Measurements from ENCODE around the gene NELFE. TPM values are rescaled to one million over a fixed set of nuclear protein-coding genes. Genes with fewer than 3 reads are reported as not detected.
"Not testable (repeated sequence)": the region's sequence is repeated elsewhere in the genome, so short reads cannot be mapped to it uniquely, and the experiment has no call there.

NELFE gene
- total RNA-seq, result 113 and 132 TPM in 2 replicates

- TF ChIP-seq CTCF (conservative IDR thresholded peaks at IDR 0.05; ENCODE audit: low read depth, low read length), result no peak
- DNase-seq (ENCODE audit: low read depth), result peak; percentile 66
- H3K4me3 ChIP-seq (ENCODE audit: low read depth, low read length), result peak within 1 kb of the TSS; percentile 88
These were observed at the start of gene NELFE, which contains the start of gene SKIC2 for GRCh38 chr6:31958741-31959739. NELFE (minus strand) TSS chr6:31958971; CDS start chr6:31958446, 525 bp downstream. SKIC2 (plus strand) TSS chr6:31959175; CDS start chr6:31959193, 18 bp downstream.

- not testable (repeated sequence) for DNase-seq (ENCODE audit: low read depth); H3K4me3 ChIP-seq (ENCODE audit: low read depth, low read length)
These were observed 49.3 kb upstream of the NELFE start for GRCh38 chr6:32008037-32008436.

GRCh38 chr6:32007086-32007485 is 48.3 kb upstream of the NELFE start:
- DNase-seq (ENCODE audit: low read depth), result not testable (repeated sequence)

GRCh38 chr6:32005991-32006529 is 47.3 kb upstream of the NELFE start:
- H3K4me3 ChIP-seq (ENCODE audit: low read depth, low read length); DNase-seq (ENCODE audit: low read depth): not testable (repeated sequence)

More at GRCh38 chr6:32007086-32007485, 48.3 kb upstream of the NELFE start:
- not testable (repeated sequence) for H3K4me3 ChIP-seq (ENCODE audit: low read depth, low read length)

- not testable (repeated sequence) for H3K4me3 ChIP-seq (ENCODE audit: low read depth, low read length); DNase-seq (ENCODE audit: low read depth)
These were observed 46.7 kb upstream of the NELFE start for GRCh38 chr6:32005538-32005880.

GRCh38 chr6:32004864-32005537 is 46.2 kb upstream of the NELFE start:
- DNase-seq (ENCODE audit: low read depth); H3K4me3 ChIP-seq (ENCODE audit: low read depth, low read length): not testable (repeated sequence)

- not testable (repeated sequence) for H3K4me3 ChIP-seq (ENCODE audit: low read depth, low read length); DNase-seq (ENCODE audit: low read depth)
These were observed 45.6 kb upstream of the NELFE start for GRCh38 chr6:32004393-32004792.

- DNase-seq (ENCODE audit: low read depth); H3K4me3 ChIP-seq (ENCODE audit: low read depth, low read length): not testable (repeated sequence)
These were observed 44.5 kb upstream of the NELFE start for GRCh38 chr6:32003301-32003700.

- DNase-seq (ENCODE audit: low read depth); H3K4me3 ChIP-seq (ENCODE audit: low read depth, low read length): not testable (repeated sequence)
These were observed 43.9 kb upstream of the NELFE start for GRCh38 chr6:32002546-32003268.

GRCh38 chr6:31996385-31996784 is 37.6 kb upstream of the NELFE start:
- DNase-seq (ENCODE audit: low read depth); H3K4me3 ChIP-seq (ENCODE audit: low read depth, low read length): not testable (repeated sequence)

GRCh38 chr6:31994421-31994820 is 35.6 kb upstream of the NELFE start:
- DNase-seq (ENCODE audit: low read depth), result not testable (repeated sequence)

GRCh38 chr6:31989363-31989762 is 30.6 kb upstream of the NELFE start:
- not testable (repeated sequence) for DNase-seq (ENCODE audit: low read depth)

More at GRCh38 chr6:31994421-31994820, 35.6 kb upstream of the NELFE start:
- H3K4me3 ChIP-seq (ENCODE audit: low read depth, low read length), result not testable (repeated sequence)

GRCh38 chr6:31981744-31982143 is 23.0 kb upstream of the NELFE start, which contains the start of gene C4A:
C4A (plus strand) TSS chr6:31982057; CDS start chr6:31982108, 51 bp downstream.
- not testable (repeated sequence) for H3K4me3 ChIP-seq (ENCODE audit: low read depth, low read length); DNase-seq (ENCODE audit: low read depth)

More at GRCh38 chr6:31989363-31989762, 30.6 kb upstream of the NELFE start:
- not testable (repeated sequence) for H3K4me3 ChIP-seq (ENCODE audit: low read depth, low read length)

GRCh38 chr6:31980998-31981397 is 22.2 kb upstream of the NELFE start:
- not testable (repeated sequence) for H3K4me3 ChIP-seq (ENCODE audit: low read depth, low read length); DNase-seq (ENCODE audit: low read depth)

GRCh38 chr6:31980195-31980876 is 21.6 kb upstream of the NELFE start:
- not testable (repeated sequence) for DNase-seq (ENCODE audit: low read depth); H3K4me3 ChIP-seq (ENCODE audit: low read depth, low read length)

Measured in epithelial cell of proximal tubule (primary cell).